HepG2 (cell line): ENCODE data around the gene TEC. TPM values are rescaled to one million over a fixed set of nuclear protein-coding genes. Genes with fewer than 3 reads are reported as not detected.

Source experiments
- ATAC-seq: fragments of 200-7000 bp; cut with Tn5 transposase; 3 replicates; pipeline ENCODE4 v1.9.1; 2020; ENCODE audit warnings: mild to moderate bottlenecking, moderate library complexity
- BruUV-seq: library from RNA; stranded (reverse); fragments of 400-500 nt; replicated peaks from 2 replicates; lab custom pipeline; 2021; lab: Mats Ljungman, UMichigan
- CTCF ChIA-PET: fragments of 300-600 bp; formaldehyde crosslinking; extraction: SDS; loops from one replicate; lab custom pipeline; 2021; ENCODE audit warnings: low total read pairs, inconsistent platforms, low intra/inter-chr PET ratio; lab: Yijun Ruan, JAX
- POLR2A ChIA-PET: fragments of 350-600 bp; sonication (Branson Sonifier 250); formaldehyde crosslinking; loops from one replicate; lab custom pipeline; 2020; ENCODE audit warnings: antibody characterized with exemption, inconsistent platforms; lab: Yijun Ruan, JAX
- DNase-seq: peaks from one replicate; pipeline ENCODE4 v3.0.0-alpha.2; 2015; ENCODE audit warnings: low spot score
- FAIRE-seq: peaks from 3 replicates; lab custom pipeline; 2011; peaks lifted over from hg19 to GRCh38; lab: Jason Lieb, UNC
- H2AFZ ChIP-seq: one replicate; pipeline ENCODE4 v1.6.1; 2011; ENCODE audit warnings: low read length, inconsistent platforms
- H3K27ac ChIP-seq: fragments of 300-600 bp; 3 replicates; pipeline ENCODE4 v1.8.0; 2011; ENCODE audit warnings: mixed run types, mild to moderate bottlenecking, mixed read lengths, low read length, inconsistent platforms; ENCODE audit not compliant: insufficient read depth; ENCODE audit errors: extremely low read length
- H3K27me3 ChIP-seq, 2 experiments: fragments of 200-600 bp in 1 of 2; 2 replicates in 1 of 2; 3 replicates in 1 of 2; pipeline versions ENCODE4 v1.6.0 to v1.8.0; 2011; ENCODE audit warnings: low read length in 2 of 2, mild to moderate bottlenecking in 2 of 2, moderate library complexity in 2 of 2, inconsistent platforms in 1 of 2; ENCODE audit not compliant: insufficient read depth in 2 of 2, control insufficient read depth in 1 of 2
- H3K36me3 ChIP-seq, 2 experiments: fragments of 200-600 bp in 1 of 2; replicated peaks in 1 of 2; 2 replicates in 1 of 2; 3 replicates in 1 of 2; pipeline versions ENCODE4 v1.5.1 to v1.8.0; 2011; ENCODE audit warnings: low read length in 2 of 2, inconsistent platforms in 1 of 2; ENCODE audit not compliant: insufficient read depth in 2 of 2, control insufficient read depth in 1 of 2
- H3K4me1 ChIP-seq: 2 replicates; pipeline ENCODE4 v1.5.1; 2012; ENCODE audit warnings: low read length, inconsistent platforms; ENCODE audit not compliant: insufficient read depth
- H3K4me2 ChIP-seq: 2 replicates; pipeline ENCODE4 v1.6.0; 2011; ENCODE audit warnings: low read depth, low read length, inconsistent platforms
- H3K4me3 ChIP-seq, 3 experiments: fragments of 200-600 bp in 1 of 3; sonication (generic), shearing (Covaris generic) in 1 of 3; replicated peaks in 1 of 3; 2 replicates each; pipeline ENCODE4 v1.5.1; 2011 to 2016; ENCODE audit warnings: low read length in 3 of 3, inconsistent platforms in 2 of 3, low read depth in 2 of 3, mild to moderate bottlenecking in 2 of 3, control low read depth in 1 of 3, mixed read lengths in 1 of 3; ENCODE audit not compliant: insufficient read depth in 1 of 3
- H3K79me2 ChIP-seq: one replicate; pipeline ENCODE4 v1.6.1; 2011; ENCODE audit warnings: low read length, inconsistent platforms; ENCODE audit not compliant: insufficient read depth
- H3K9ac ChIP-seq: 2 replicates; pipeline ENCODE4 v1.6.0; 2011; ENCODE audit warnings: mild to moderate bottlenecking, low read depth, low read length, inconsistent platforms; ENCODE audit not compliant: insufficient read depth
- H3K9me3 ChIP-seq: 2 replicates; pipeline ENCODE4 v1.5.1; 2012; ENCODE audit warnings: mild to moderate bottlenecking, low read length
- H4K20me1 ChIP-seq: 2 replicates; pipeline ENCODE4 v1.6.0; 2011; ENCODE audit warnings: inconsistent platforms, mild to moderate bottlenecking, low read length, moderate library complexity; ENCODE audit not compliant: insufficient read depth
- AGO2 ChIP-seq: fragments of 200-400 bp; formaldehyde crosslinking; optimal IDR thresholded peaks from 2 replicates; pipeline ENCODE3; 2017; ENCODE audit warnings: mild to moderate bottlenecking, low read depth, low read length, moderate library complexity
- AHDC1 ChIP-seq: sonication (generic); formaldehyde crosslinking; IDR thresholded peaks from 2 replicates; pipeline ENCODE4 v1.5.1; 2020; ENCODE audit warnings: mild to moderate bottlenecking, missing genetic modification reagents, borderline replicate concordance
- DDIT3 ChIP-seq: sonication (generic); formaldehyde crosslinking; IDR thresholded peaks from 2 replicates; pipeline ENCODE4 v1.4.0; 2020; ENCODE audit warnings: mild to moderate bottlenecking, missing genetic modification reagents
- FOXA3 ChIP-seq: IDR thresholded peaks from 2 replicates; pipeline ENCODE4 v1.6.1; 2016; ENCODE audit warnings: missing genetic modification reagents, missing compliant biosample characterization
- MAFF ChIP-seq: IDR thresholded peaks from 2 replicates; pipeline ENCODE4 v1.6.1; 2011; ENCODE audit warnings: low read depth, low read length, improper control_type of control experiment
- MAFK ChIP-seq, 2 experiments: IDR thresholded peaks in 1 of 2; conservative IDR thresholded peaks in 1 of 2; 2 replicates each; pipeline ENCODE4 v1.6.1; 2011; ENCODE audit warnings: improper control_type of control experiment in 2 of 2, low read length in 2 of 2
- PRDM4 ChIP-seq: sonication (generic); formaldehyde crosslinking; IDR thresholded peaks from 2 replicates; pipeline ENCODE4 v1.9.0; 2021; ENCODE audit warnings: missing genetic modification reagents, borderline replicate concordance
- SP2 ChIP-seq: sonication (generic); formaldehyde crosslinking; IDR thresholded peaks from 2 replicates; pipeline ENCODE4 v1.5.1; 2020; ENCODE audit warnings: mild to moderate bottlenecking, missing genetic modification reagents
- TRIM24 ChIP-seq: sonication (generic); formaldehyde crosslinking; IDR thresholded peaks from 2 replicates; pipeline ENCODE4 v1.8.0; 2022; ENCODE audit warnings: mild to moderate bottlenecking, missing genetic modification reagents
- YY1 ChIP-seq: IDR thresholded peaks from 2 replicates; pipeline ENCODE4 v1.6.1; 2011; ENCODE audit warnings: low read length, low read depth, moderate library complexity, mild to moderate bottlenecking; ENCODE audit not compliant: insufficient read depth, insufficient replicate concordance
- ZNF547 ChIP-seq: sonication (generic); formaldehyde crosslinking; IDR thresholded peaks from 2 replicates; pipeline ENCODE4 v1.5.1; 2020; ENCODE audit warnings: mild to moderate bottlenecking, missing genetic modification reagents
- WGBS: methylation state at CpG from one replicate; pipeline ENCODE4 v1.1.6; 2017; ENCODE audit warnings: low lambda C conversion rate; 5-methylcytosine and 5-hydroxymethylcytosine counted together
- in situ Hi-C: cut with HindIII; loops from 2 replicates; pipeline ENCODE4 v1.10.0; 2017; ENCODE audit warnings: low pct_unique_long_range_greater_than_20kb; ENCODE audit not compliant: extremely low pct_ligation_motif_present
- intact Hi-C: fragments of 100-400 bp; cut with micrococcal nuclease; formaldehyde crosslinking; loops from one replicate; pipeline ENCODE4 v1.10.0; 2022; ENCODE audit not compliant: unreplicated experiment
- polyA plus RNA-seq, 8 experiments: library from polyadenylated mRNA; depleted of rRNA in 3 of 8; stranded (reverse) in 7 of 8; unstranded in 1 of 8; fragments of >200 nt; fragmentation: Illumina TruSeq in 4 of 8; extraction: Trizol in 4 of 8; gene quantifications; 2 replicates each; pipeline versions ENCODE4 v1.2.1 to v1.2.3, GENCODE V29; 2011 to 2016; ENCODE audit warnings: low read depth in 4 of 8, missing spikeins in 1 of 8, mixed read lengths in 1 of 8; ENCODE audit not compliant: insufficient read depth in 1 of 8
- total RNA-seq, 5 experiments: library from RNA; depleted of rRNA; stranded (reverse); fragments of >200 nt; fragmentation: Illumina TruSeq; extraction: Trizol; gene quantifications; 2 replicates each; pipeline ENCODE4 v1.2.3, GENCODE V29; 2016; ENCODE audit warnings: low read depth in 1 of 5

The TEC gene
- total and polyA plus RNA-seq, 2 of the 13 experiments (the other 11 are each of a cell fraction or from before 2014, with no cell fraction given): 0.05 to 0.20 TPM

- no peaks in the 10 kb centered on the region for H3K4me1 ChIP-seq
- H3K9me3 ChIP-seq: no peaks in the 10 kb centered on the region
- FAIRE-seq: no peak
- in situ Hi-C loops (no loop called here), intact Hi-C loops (no loop called here)
- TF ChIP-seq MAFF (peak; percentile 60; the same call in 1 of the 2 replicates), MAFK (conservative IDR thresholded peaks at IDR 0.05 in 1 of 2, IDR thresholded peaks at IDR 0.05 in 1 of 2; ENCODE audit: low read length in 2 of 2) (peak; percentile 65 to 77), YY1 (no peak)
- ChIA-PET CTCF (no interaction called here), POLR2A (no interaction called here)
- no peak overlapping the region for H3K4me2 ChIP-seq
- H3K27me3 ChIP-seq: no peaks in the 10 kb centered on the region
- no peaks in the 10 kb centered on the region for H4K20me1 ChIP-seq
- H3K79me2 ChIP-seq: no peaks in the 10 kb centered on the region
- no peak overlapping the region for H3K4me3 ChIP-seq
- no peak overlapping the region for H3K9ac ChIP-seq
- ATAC-seq: no peak
- H3K27ac ChIP-seq: no peak overlapping the region
- no peak for DNase-seq
- BruUV-seq: no TSS peak
- no peak overlapping the region for H2AFZ ChIP-seq
- WGBS: 100% methylated on average over 1 of the region's 1 CpG
- no peaks in the 10 kb centered on the region for H3K36me3 ChIP-seq
Observed at GRCh38 chr4:48216563-48216962, 53.1 kb downstream of the TEC start.

- intact Hi-C loops (no loop called here), in situ Hi-C loops (no loop called here)
- FAIRE-seq (no peak), ATAC-seq (no peak), DNase-seq (no peak)
- no peaks in the 10 kb centered on the region for H3K79me2 ChIP-seq
- BruUV-seq: no TSS peak
- no peaks in the 10 kb centered on the region for H3K27me3 ChIP-seq
- no peaks in the 10 kb centered on the region for H3K4me1 ChIP-seq
- H4K20me1 ChIP-seq: no peaks in the 10 kb centered on the region
- H3K4me3 ChIP-seq: no peak overlapping the region
- WGBS: 47% methylated on average over 1 of the region's 1 CpG
- no peak overlapping the region for H3K9ac ChIP-seq
- H3K36me3 ChIP-seq: no peaks in the 10 kb centered on the region
- no peaks in the 10 kb centered on the region for H3K9me3 ChIP-seq
- CTCF ChIA-PET: no interaction called here
- POLR2A ChIA-PET: no interaction called here
- H3K27ac ChIP-seq: no peak overlapping the region
- H2AFZ ChIP-seq: no peak overlapping the region
- H3K4me2 ChIP-seq: no peak overlapping the region
- no peak for TF ChIP-seq SP2 (CRISPR knock-in tag)
- TF ChIP-seq TRIM24 (CRISPR knock-in tag): no peak
- TF ChIP-seq DDIT3 (CRISPR knock-in tag): no peak
- no peak for TF ChIP-seq FOXA3
- no peak for TF ChIP-seq PRDM4
- TF ChIP-seq ZNF547 (CRISPR knock-in tag): no peak
- TF ChIP-seq AGO2: no peak
- no peak for TF ChIP-seq AHDC1 (CRISPR knock-in tag)
Observed at GRCh38 chr4:48215977-48216376, 53.7 kb downstream of the TEC start.
